Calu3 (cell line): ENCODE results near the gene IGSF9B. TPM values are rescaled to one million over a fixed set of nuclear protein-coding genes. Genes with fewer than 3 reads are reported as not detected.
A peak's percentile ranks its signal among the peaks of the same experiment; 100 is the strongest.

Experiments used
- BruUV-seq: library from RNA; stranded (reverse); fragments of 400-500 nt; replicated peaks from 2 replicates; lab custom pipeline; 2021; lab: Mats Ljungman, UMichigan
- CTCF ChIA-PET: fragments of 300-600 bp; sonication (Branson Sonifier 250); formaldehyde crosslinking; loops from one replicate; lab custom pipeline; 2022; ENCODE audit warnings: antibody characterized with exemption; lab: Charles Lee
- DNase-seq: peaks from one replicate; pipeline ENCODE4 v3.0.0; 2022
- H3K27ac Mint-ChIP-seq: one replicate; pipeline ENCODE4 v1.8.0; 2022; ENCODE audit warnings: mixed read lengths; ENCODE audit not compliant: unreplicated experiment
- H3K27me3 Mint-ChIP-seq: one replicate; pipeline ENCODE4 v1.8.0; 2022; ENCODE audit warnings: mixed read lengths; ENCODE audit not compliant: unreplicated experiment
- H3K36me3 Mint-ChIP-seq: one replicate; pipeline ENCODE4 v1.8.0; 2022; ENCODE audit warnings: mild to moderate bottlenecking, moderate library complexity, mixed read lengths; ENCODE audit not compliant: insufficient read depth, unreplicated experiment
- H3K4me1 Mint-ChIP-seq: one replicate; pipeline ENCODE4 v1.8.0; 2022; ENCODE audit warnings: mild to moderate bottlenecking, low read depth, mixed read lengths; ENCODE audit not compliant: unreplicated experiment
- H3K4me3 Mint-ChIP-seq: one replicate; pipeline ENCODE4 v1.8.0; 2022; ENCODE audit warnings: mild to moderate bottlenecking, low read depth, moderate library complexity, mixed read lengths; ENCODE audit not compliant: unreplicated experiment
- H3K9me3 Mint-ChIP-seq: one replicate; pipeline ENCODE4 v1.8.0; 2022; ENCODE audit warnings: low read depth, mixed read lengths; ENCODE audit not compliant: unreplicated experiment
- CTCF ChIP-seq: fragments of 200-600 bp; IDR thresholded peaks from one replicate; pipeline ENCODE4 v1.8.0; 2022; ENCODE audit warnings: antibody characterized with exemption; ENCODE audit not compliant: unreplicated experiment
- intact Hi-C: fragments of 100-400 bp; cut with micrococcal nuclease; formaldehyde crosslinking; loops from one replicate; pipeline ENCODE4 v1.10.0; 2022; ENCODE audit not compliant: unreplicated experiment
- total RNA-seq: library from RNA; stranded (reverse); gene quantifications from 2 replicates; pipeline ENCODE4 v1.2.3, GENCODE V29; 2022

IGSF9B gene
- total RNA-seq, 1 experiment from 2014 or later, result 13.2 TPM

GRCh38 chr11:133957900-133958299 lies 1.1 kb upstream of the IGSF9B start:
- CTCF ChIA-PET, result no interaction called here
- intact Hi-C loops, result no loop called here
- no peak for TF ChIP-seq CTCF

GRCh38 chr11:133955945-133956421 lies 785 bp downstream of the IGSF9B start:
- Mint-ChIP-seq H3K27ac (no peak overlapping the region), H3K4me3 (peak overlapping the region; percentile 80)
- CTCF ChIA-PET, result interaction anchor here (0.7 to 1.6 kb wide), 3 partner anchors 21 to 41 kb away, joined by 3 to 8 read pairs (median 3); no protein-coding TSS in a partner anchor

More at GRCh38 chr11:133957900-133958299, 1.1 kb upstream of the IGSF9B start:
- no TSS peak for BruUV-seq
- H3K27me3 Mint-ChIP-seq, result peaks cover 23% of the 10 kb centered on the region
- H3K4me1 Mint-ChIP-seq, result no peaks in the 10 kb centered on the region
- DNase-seq, result no peak
- peaks cover 18% of the 10 kb centered on the region for H3K36me3 Mint-ChIP-seq
- H3K9me3 Mint-ChIP-seq, result no peaks in the 10 kb centered on the region
- H3K27ac Mint-ChIP-seq, result peak overlapping the region; percentile 42
- H3K4me3 Mint-ChIP-seq, result peak overlapping the region; percentile 80

GRCh38 chr11:133955081-133955891 lies 1.5 kb downstream of the IGSF9B start:
- CTCF ChIA-PET, result interaction anchor here (1.6 kb wide), 1 partner anchor 27 kb away, joined by 8 read pairs; no protein-coding TSS in a partner anchor

More at GRCh38 chr11:133955945-133956421, 785 bp downstream of the IGSF9B start:
- no TSS peak for BruUV-seq
- no peak for TF ChIP-seq CTCF
- Mint-ChIP-seq H3K27me3 (peaks cover 23% of the 10 kb centered on the region), H3K9me3 (no peaks in the 10 kb centered on the region), H3K4me1 (no peaks in the 10 kb centered on the region), H3K36me3 (peaks cover 18% of the 10 kb centered on the region)
- intact Hi-C loops, result no loop called here
- no peak for DNase-seq

GRCh38 chr11:133953999-133954398 lies 2.8 kb downstream of the IGSF9B start:
- BruUV-seq, result no TSS peak
- Mint-ChIP-seq H3K36me3 (peaks cover 18% of the 10 kb centered on the region), H3K4me1 (no peaks in the 10 kb centered on the region), H3K27ac (no peak overlapping the region), H3K27me3 (peaks cover 20% of the 10 kb centered on the region), H3K9me3 (no peaks in the 10 kb centered on the region), H3K4me3 (no peak overlapping the region)
- CTCF ChIA-PET, result no interaction called here
- DNase-seq, result no peak
- TF ChIP-seq CTCF, result no peak
- intact Hi-C loops, result no loop called here

More at GRCh38 chr11:133955081-133955891, 1.5 kb downstream of the IGSF9B start:
- Mint-ChIP-seq H3K36me3 (peaks cover 18% of the 10 kb centered on the region), H3K4me3 (peak overlapping the region; percentile 80), H3K4me1 (no peaks in the 10 kb centered on the region), H3K27me3 (peaks cover 23% of the 10 kb centered on the region), H3K27ac (no peak overlapping the region), H3K9me3 (no peaks in the 10 kb centered on the region)
- TF ChIP-seq CTCF, result no peak
- no TSS peak for BruUV-seq
- DNase-seq, result no peak
- intact Hi-C loops, result no loop called here
